HG03045 (cell line): ENCODE results near the gene DOCK1.
"Not testable (repeated sequence)": the region's sequence is repeated elsewhere in the genome, so short reads cannot be mapped to it uniquely, and the experiment has no call there.

ENCODE experiments used
- ATAC-seq: cut with Tn5 transposase; IDR thresholded peaks from one replicate; pipeline ENCODE4 v1.9.1; 2021; ENCODE audit warnings: mild to moderate bottlenecking, moderate library complexity; ENCODE audit not compliant: unreplicated experiment

Gene DOCK1

DNA sequence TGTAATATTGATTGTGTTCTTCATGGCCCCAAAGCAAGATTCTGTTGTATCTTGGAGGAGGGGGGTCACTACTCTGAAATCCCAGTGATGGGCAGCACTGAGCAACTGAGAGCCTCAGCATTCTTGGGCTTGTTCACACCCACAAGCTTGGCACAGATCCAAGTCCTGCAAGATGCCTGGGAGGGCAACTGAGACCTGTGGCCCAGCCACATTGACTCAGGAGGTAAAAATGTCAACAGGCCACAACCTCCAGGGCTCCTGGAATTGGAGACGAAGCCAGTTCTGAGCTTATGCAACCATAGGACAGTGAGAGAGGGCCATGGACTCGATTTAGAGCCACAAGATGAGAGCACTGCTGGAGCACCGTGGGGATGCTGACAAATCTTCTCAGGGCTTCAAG is 3.1 kb upstream of the DOCK1 start:
- ATAC-seq = no peak

DNA sequence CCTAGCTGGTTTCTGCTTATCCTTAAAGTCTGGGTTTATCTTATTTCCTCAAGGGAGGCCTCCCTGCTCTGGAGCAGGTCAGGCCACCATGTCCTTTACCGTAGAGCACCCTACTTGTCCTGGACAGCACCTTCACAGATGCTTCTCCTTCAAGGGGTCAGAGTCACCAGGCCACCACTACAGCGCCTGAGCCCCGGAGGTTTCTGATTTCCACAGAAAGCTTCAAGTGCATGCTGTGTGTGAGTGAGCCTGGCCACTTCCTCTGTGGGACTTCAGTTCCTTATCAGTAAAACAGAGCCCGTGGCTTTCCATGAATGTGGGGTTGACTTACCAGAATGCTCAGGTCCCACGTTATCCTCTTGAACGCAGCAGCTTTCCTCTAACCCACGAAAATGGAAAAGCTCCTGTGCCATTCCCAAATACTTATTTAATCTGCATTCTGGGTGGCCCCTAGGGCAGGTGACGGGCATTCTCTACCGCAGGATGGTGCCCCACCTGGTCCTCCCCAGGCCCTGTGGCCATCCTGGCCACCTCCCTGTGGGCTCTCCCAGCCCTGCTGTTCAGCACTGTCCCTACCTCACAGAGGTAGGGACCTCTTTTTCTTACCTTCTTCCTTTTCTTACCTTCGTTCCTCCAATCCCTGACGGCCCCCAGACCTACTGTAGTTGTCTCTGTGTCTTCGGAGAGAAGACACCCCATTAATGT is 1.4 kb upstream of the DOCK1 start:
- ATAC-seq = no peak

GRCh38 chr10:126904516-126904817 is 761 bp upstream of the DOCK1 start:
- ATAC-seq = no peak

DNA sequence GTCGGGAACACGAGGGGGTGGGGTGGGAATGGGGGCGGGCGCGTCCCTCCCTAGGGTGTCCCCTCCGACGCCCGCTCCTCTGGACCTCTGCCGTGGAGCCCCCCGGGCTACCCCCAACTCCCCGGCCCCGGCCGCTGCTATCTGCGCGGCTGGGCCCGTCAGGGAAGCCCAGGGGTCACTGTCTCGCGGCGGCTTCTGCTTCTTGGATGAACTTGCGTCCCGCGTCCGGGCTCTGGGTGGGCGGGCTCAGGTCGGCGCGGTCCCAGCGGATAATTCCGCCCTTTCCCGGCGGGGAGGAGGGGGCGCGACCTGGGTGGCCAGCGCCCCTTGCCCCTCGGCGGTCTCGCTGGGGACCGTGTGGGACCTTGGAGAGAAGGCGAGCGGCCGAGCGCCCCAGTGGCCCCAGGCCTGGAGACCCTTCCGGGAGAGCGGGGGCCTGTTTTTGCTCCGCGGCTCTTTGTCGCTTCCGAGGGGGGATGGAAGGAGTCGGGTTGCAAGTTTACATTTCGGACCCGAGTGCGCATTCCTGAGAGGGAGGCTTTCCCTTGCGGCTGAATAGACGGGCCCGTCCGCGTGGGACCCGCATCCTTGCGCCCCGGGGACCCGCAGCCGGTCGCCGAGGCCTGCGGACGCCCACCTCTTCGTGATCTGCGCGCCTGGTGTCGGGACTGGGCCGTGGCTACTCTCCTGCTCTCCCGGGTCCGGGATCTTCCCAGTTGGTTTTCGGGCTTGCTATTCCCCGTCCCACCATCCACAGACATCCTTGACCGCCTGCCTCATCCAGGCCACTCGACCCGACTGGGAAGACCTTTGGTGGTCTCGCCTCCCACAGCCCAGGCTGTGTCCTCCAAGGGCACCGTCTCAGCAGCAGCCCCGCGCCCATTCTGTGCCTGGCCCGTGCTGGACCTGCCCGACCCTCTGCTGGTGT is 812 bp downstream of the DOCK1 start:
- no peak for ATAC-seq

GRCh38 chr10:126906704-126907422 is 1.6 kb downstream of the DOCK1 start:
- ATAC-seq = no peak

- no peak for ATAC-seq
Measured at GRCh38 chr10:126907423-126907970, 2.3 kb downstream of the DOCK1 start.

DNA sequence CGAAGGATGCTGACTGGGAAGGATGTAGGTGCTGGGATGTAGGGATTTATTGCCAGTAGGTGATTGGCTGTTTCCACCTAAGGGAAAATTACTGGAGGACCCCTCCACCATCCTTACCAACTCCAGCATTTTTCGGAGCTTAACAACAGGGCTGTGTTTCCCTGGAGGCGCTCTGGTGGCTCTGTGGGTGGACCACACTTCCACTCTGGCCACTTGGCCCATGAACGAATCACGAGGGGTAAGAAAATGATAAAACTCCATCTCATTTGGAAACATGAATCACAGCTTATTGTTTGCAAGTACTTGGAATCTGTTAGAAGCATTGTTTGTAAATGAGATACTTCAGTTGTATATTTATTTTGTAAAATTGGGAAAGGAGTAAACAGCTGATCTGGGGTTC is 3.0 kb downstream of the DOCK1 start:
- ATAC-seq = no peak

GRCh38 chr10:126908729-126909128 is 3.5 kb downstream of the DOCK1 start:
- no peak for ATAC-seq

DNA sequence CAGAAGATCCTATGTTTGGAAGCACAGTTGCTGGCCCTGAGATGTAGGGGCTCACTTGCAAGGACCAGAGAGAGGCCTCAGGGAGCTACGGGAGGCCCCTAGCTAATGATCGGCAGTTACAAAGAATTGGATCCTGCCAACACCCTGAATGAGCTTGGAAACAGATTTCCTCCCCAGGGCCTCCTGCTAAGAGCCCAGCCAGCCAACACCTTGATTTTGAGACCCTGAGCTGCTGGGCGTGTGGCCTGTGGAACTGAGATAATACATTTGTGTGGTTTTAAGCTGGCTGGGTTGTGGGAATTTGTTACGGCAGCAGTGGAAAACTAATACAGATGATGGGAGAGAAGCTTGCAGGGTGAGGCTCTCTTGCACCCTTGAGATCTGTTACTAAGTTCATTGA is 3.9 kb downstream of the DOCK1 start:
- no peak for ATAC-seq

GRCh38 chr10:126910196-126910595 is 5.0 kb downstream of the DOCK1 start:
- no peak for ATAC-seq

DNA sequence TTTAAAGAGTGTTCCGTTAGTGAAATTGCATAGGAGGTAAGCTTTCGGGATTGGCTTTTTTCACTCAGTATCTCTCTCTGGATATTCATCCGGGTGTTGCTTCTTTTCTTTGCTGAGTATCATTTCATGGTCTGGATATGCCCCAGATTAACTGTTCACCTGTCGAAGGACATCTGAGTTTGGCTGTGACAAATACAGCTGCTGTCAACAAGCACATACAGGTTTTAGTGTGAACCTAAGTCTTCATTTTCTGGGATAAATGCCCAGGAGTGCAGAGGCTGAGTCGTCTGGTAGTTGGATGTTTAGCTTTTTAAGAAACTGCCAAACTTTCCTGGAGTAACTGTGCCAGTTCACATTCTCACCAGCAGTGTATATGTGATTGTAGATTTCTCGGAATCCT is 5.6 kb downstream of the DOCK1 start:
- ATAC-seq = no peak

DNA sequence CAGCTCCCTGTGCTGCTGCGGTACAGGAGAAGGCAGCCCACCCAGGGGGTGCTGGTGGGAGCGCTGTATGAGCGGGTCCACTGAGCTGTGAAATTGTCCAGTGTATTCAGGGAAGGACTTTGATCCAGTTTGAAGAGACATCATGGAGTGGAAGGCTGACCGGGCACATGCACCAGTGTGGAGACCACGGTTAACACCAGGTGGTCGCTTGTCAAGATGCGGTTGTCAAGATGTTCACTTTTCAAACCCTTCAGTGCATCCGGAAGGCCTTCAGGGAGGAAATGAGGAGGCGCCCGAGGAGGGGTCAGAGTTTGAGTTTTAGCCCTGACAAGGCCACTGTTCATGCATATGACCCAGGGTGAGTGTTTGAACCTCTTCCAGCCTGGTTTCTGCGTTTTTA is 6.1 kb downstream of the DOCK1 start:
- no peak for ATAC-seq

DNA sequence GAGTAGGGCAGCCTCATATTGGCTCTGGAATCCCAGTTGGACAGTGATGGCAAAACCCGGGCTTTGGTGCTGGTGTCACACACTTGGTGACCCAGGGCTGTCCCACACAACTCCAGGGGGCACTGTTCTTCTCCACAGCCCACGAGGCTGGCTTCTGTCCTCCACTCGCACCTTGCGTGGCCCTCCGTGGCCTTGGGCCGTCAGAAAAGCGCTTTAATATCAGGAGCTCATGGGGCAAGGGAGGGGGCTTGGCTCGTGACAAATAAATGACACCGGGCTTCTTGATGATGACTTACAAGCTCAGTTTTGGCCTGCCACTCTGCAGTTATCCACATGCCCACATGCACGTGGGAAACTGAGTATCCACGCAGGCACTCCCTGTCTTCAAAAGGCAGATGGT is 8.1 kb downstream of the DOCK1 start:
- ATAC-seq = no peak

DNA sequence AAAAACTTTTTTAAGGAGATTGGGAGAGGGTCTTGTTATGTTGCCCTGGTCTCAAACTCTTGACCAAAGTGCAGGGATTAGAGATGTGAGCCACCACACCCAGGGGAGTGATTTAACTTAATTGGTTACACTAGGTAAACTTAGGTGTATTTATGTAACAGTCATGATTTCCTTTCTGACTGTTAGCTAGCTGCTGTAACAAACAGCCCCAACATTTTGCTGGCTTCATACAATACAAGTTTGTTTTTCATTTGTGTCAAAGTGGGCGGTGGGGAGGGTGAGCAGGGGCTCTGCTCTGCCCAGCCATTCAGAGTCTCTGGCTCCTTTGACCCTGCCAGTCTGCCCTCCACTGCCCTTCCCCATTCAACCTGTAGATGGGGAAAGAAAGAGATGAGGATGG is 9.3 kb downstream of the DOCK1 start:
- no peak for ATAC-seq

- ATAC-seq = not testable (repeated sequence)
Measured at GRCh38 chr10:126916952-126917351, 11.7 kb downstream of the DOCK1 start.

GRCh38 chr10:126917375-126917774 is 12.1 kb downstream of the DOCK1 start:
- ATAC-seq = no peak

- ATAC-seq = no peak
Measured at GRCh38 chr10:126917975-126918908, 13.0 kb downstream of the DOCK1 start.

GRCh38 chr10:126919426-126919825 is 14.2 kb downstream of the DOCK1 start:
- no peak for ATAC-seq

- ATAC-seq = no peak
Measured at GRCh38 chr10:126921162-126921561, 15.9 kb downstream of the DOCK1 start.

GRCh38 chr10:126921974-126922525 is 16.8 kb downstream of the DOCK1 start:
- ATAC-seq = no peak
